Brain microvascular endothelial cell (primary cell): ENCODE results near the gene MAPKAPK2.

Source experiments
- DNase-seq: peaks from one replicate; pipeline ENCODE4 v3.0.0-alpha.2; 2020
- H3K27ac ChIP-seq: fragments of 250-450 bp; sonication (Bioruptor Pico); 2 replicates; pipeline ENCODE4 v1.5.1; 2020; ENCODE audit warnings: mild to moderate bottlenecking, moderate library complexity
- H3K27me3 ChIP-seq: fragments of 250-450 bp; sonication (Bioruptor Pico); replicated peaks from 2 replicates; pipeline ENCODE4 v1.5.1; 2020; ENCODE audit warnings: mild to moderate bottlenecking
- H3K36me3 ChIP-seq: fragments of 250-450 bp; sonication (Bioruptor Pico); replicated peaks from 2 replicates; pipeline ENCODE4 v1.5.1; 2020; ENCODE audit warnings: mild to moderate bottlenecking
- H3K4me3 ChIP-seq: 2 replicates; pipeline ENCODE4 v1.5.1; 2011; ENCODE audit warnings: low read depth, mild to moderate bottlenecking, control low read depth, low read length, moderate library complexity
- CTCF ChIP-seq: IDR thresholded peaks from 2 replicates; pipeline ENCODE4 v1.5.1; 2011; ENCODE audit warnings: low read depth, mild to moderate bottlenecking, moderate library complexity, low read length, control low read depth, inconsistent platforms; ENCODE audit errors: missing control alignments
- in situ Hi-C: cut with HindIII; loops from 2 replicates; pipeline ENCODE4 v1.10.0; 2017; ENCODE audit warnings: low sequenced_read_pairs, low pct_ligation_motif_present

MAPKAPK2 gene

GRCh38 chr1:206713070-206713469, 28.4 kb downstream of the MAPKAPK2 start:
- no peak for TF ChIP-seq CTCF
- no peaks in the 10 kb centered on the region for H3K36me3 ChIP-seq
- H3K27ac ChIP-seq, result no peak overlapping the region
- in situ Hi-C loops, result no loop called here
- no peaks in the 10 kb centered on the region for H3K27me3 ChIP-seq
- no peak overlapping the region for H3K4me3 ChIP-seq
- no peak for DNase-seq

- no peak for DNase-seq
- no peaks in the 10 kb centered on the region for H3K36me3 ChIP-seq
- no peak for TF ChIP-seq CTCF
- in situ Hi-C loops, result no loop called here
- H3K27ac ChIP-seq, result no peak overlapping the region
- H3K4me3 ChIP-seq, result no peak overlapping the region
- no peaks in the 10 kb centered on the region for H3K27me3 ChIP-seq
Observed at GRCh38 chr1:206713910-206714312, 29.2 kb downstream of the MAPKAPK2 start.

- H3K27me3 ChIP-seq, result no peaks in the 10 kb centered on the region
- H3K4me3 ChIP-seq, result no peak overlapping the region
- no peak for DNase-seq
- TF ChIP-seq CTCF, result no peak
- H3K27ac ChIP-seq, result no peak overlapping the region
- H3K36me3 ChIP-seq, result no peaks in the 10 kb centered on the region
- in situ Hi-C loops, result no loop called here
Observed at GRCh38 chr1:206714331-206715058, 29.8 kb downstream of the MAPKAPK2 start.

GRCh38 chr1:206715120-206715519, 30.4 kb downstream of the MAPKAPK2 start:
- in situ Hi-C loops, result no loop called here
- no peak overlapping the region for H3K27ac ChIP-seq

GRCh38 chr1:206715552-206716158, 30.9 kb downstream of the MAPKAPK2 start:
- Histone ChIP-seq H3K27me3 (no peaks in the 10 kb centered on the region), H3K4me3 (no peak overlapping the region), H3K27ac (no peak overlapping the region), H3K36me3 (no peaks in the 10 kb centered on the region)
- no peak for DNase-seq
- TF ChIP-seq CTCF, result no peak
- in situ Hi-C loops, result no loop called here

More at GRCh38 chr1:206715120-206715519, 30.4 kb downstream of the MAPKAPK2 start:
- Histone ChIP-seq H3K36me3 (no peaks in the 10 kb centered on the region), H3K27me3 (no peaks in the 10 kb centered on the region), H3K4me3 (no peak overlapping the region)
- no peak for DNase-seq
- no peak for TF ChIP-seq CTCF
